GM12801 (cell line): ENCODE results near the gene ZNF17.

ENCODE experiments used
- CTCF ChIP-seq: IDR thresholded peaks from one replicate; pipeline ENCODE4 v1.5.1; 2011; ENCODE audit warnings: control low read depth; ENCODE audit not compliant: insufficient read length; ENCODE audit errors: extremely low read depth

Gene ZNF17

DNA sequence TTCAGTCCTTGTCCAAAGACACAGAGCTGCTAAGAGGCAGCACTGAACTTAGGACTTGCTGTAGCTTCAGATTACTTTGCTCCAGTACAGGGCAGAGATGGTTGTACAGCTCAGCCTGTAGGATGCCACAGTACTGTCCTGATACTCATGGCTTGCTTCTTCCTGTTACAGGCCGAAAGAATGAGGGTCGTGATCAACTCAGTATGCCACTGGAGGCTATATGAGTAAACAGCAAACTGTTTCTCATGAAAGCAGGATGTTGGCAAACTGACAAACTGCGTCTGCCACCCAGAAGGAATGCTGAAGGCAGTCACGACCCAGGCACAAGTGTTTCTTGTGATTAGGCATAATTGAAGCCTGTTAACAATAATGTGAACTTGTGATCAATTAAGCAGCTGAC, 27.0 kb downstream of the ZNF17 start:
- no peak for TF ChIP-seq CTCF

DNA sequence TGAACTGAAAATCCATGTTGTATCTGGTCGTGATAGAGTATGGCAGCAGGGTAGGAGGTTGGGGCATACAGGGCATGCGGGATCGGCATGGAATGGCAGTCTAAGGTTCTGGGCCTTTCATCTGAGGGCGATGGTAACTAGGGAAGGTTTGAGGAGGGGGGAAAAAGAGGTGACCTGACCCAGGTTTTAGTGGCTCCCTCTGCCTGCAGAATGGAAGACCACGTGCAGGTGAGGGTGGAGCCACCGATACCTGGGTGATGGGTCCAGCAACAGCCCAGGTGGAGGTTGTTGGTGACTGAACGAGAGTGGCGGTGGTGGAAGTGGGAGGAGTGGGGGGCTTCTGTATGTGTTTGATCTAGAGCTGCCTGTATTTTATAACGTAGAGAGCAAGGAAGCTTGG, 28.0 kb downstream of the ZNF17 start:
- no peak for TF ChIP-seq CTCF

GRCh38 chr19:57441979-57442752, 31.2 kb downstream of the ZNF17 start:
- no peak for TF ChIP-seq CTCF

GRCh38 chr19:57443121-57443696, 32.2 kb downstream of the ZNF17 start:
- no peak for TF ChIP-seq CTCF

DNA sequence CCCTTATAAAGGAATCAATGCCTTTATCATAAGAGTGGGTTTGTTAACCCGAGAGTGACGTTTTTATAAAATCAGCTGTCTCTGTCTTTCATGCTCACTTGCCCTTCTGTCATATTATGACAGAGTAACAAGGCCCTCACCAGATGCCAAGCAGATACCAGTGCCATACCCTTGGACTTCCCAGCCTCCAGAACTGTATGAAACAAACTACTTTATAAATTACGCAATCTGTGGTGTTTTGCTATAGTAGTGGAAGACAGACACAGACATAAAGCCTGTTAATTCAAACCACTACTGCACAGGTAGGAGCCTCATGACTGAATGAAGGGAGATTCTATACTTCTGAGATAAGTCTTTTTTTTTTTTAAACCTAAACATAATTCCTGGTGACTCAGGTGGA, 41.3 kb downstream of the ZNF17 start:
- no peak for TF ChIP-seq CTCF

DNA sequence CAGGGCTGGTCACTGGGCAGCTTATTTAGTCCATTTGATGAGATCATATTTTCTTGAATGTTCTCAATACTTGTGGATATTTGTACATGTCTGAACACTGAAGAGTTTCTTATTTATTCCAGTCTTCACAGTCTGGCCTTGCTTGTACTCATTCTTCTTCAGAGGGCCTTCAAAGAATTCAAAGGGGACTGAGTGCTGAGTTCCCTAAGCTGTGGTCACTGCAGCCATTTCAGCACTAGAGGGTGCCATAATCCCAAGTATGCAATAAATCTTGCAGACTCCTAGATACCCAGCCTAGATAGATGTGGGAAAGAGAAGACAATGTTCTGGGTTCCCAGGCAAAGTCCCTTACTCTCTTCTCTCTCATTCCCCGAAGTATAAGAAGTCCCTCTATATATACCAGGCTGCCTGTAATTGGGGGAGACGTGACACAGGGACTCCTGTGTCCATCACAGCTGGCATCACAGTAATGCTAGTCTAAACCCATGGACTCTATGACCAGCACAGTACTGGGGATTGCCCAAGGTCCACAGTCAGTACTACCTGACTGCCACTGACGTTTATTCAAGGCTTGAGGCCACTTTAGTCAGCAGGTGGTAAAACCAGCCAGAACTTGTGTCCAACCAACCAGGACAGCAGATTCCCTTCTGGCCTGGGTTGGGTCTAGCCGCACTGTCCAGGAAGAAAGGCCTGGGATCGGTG, 54.9 kb downstream of the ZNF17 start:
- TF ChIP-seq CTCF, result no peak

GRCh38 chr19:57466489-57466888, 55.5 kb downstream of the ZNF17 start:
- no peak for TF ChIP-seq CTCF
